HG03097 (cell line): ENCODE results near the gene SPATS2L.

Experiments used
- ATAC-seq: cut with Tn5 transposase; IDR thresholded peaks from one replicate; pipeline ENCODE4 v1.9.1; 2021; ENCODE audit not compliant: unreplicated experiment, low FRiP score

SPATS2L gene

GRCh38 chr2:200317975-200318374 is 11.5 kb downstream of the SPATS2L start:
- no peak for ATAC-seq

GRCh38 chr2:200318940-200319435 is 12.5 kb downstream of the SPATS2L start:
- no peak for ATAC-seq

- no peak for ATAC-seq
These were observed 13.2 kb downstream of the SPATS2L start for GRCh38 chr2:200319548-200320337.

GRCh38 chr2:200320344-200320743 is 13.9 kb downstream of the SPATS2L start:
- ATAC-seq = no peak

- ATAC-seq = no peak
These were observed 14.5 kb downstream of the SPATS2L start for GRCh38 chr2:200320991-200321390.

GRCh38 chr2:200321780-200322534 is 15.5 kb downstream of the SPATS2L start:
- ATAC-seq = no peak

GRCh38 chr2:200322607-200323006 is 16.1 kb downstream of the SPATS2L start:
- ATAC-seq = no peak

GRCh38 chr2:200324362-200324761 is 17.9 kb downstream of the SPATS2L start:
- no peak for ATAC-seq

GRCh38 chr2:200329384-200329783 is 22.9 kb downstream of the SPATS2L start:
- ATAC-seq = no peak

GRCh38 chr2:200329798-200330197 is 23.3 kb downstream of the SPATS2L start:
- ATAC-seq = no peak

- no peak for ATAC-seq
These were observed 24.0 kb downstream of the SPATS2L start for GRCh38 chr2:200330351-200331060.

- no peak for ATAC-seq
These were observed 24.5 kb downstream of the SPATS2L start for GRCh38 chr2:200331061-200331400.

GRCh38 chr2:200335657-200336056 is 29.2 kb downstream of the SPATS2L start:
- no peak for ATAC-seq

GRCh38 chr2:200336980-200337615 is 30.6 kb downstream of the SPATS2L start:
- ATAC-seq = no peak

GRCh38 chr2:200337621-200338020 is 31.1 kb downstream of the SPATS2L start:
- ATAC-seq = no peak

- no peak for ATAC-seq
These were observed 32.2 kb downstream of the SPATS2L start for GRCh38 chr2:200338692-200339091.

GRCh38 chr2:200340508-200341224 is 34.2 kb downstream of the SPATS2L start:
- no peak for ATAC-seq

- ATAC-seq = no peak
These were observed 34.9 kb downstream of the SPATS2L start for GRCh38 chr2:200341376-200341775.

GRCh38 chr2:200342235-200342634 is 35.7 kb downstream of the SPATS2L start:
- no peak for ATAC-seq

- ATAC-seq = no peak
These were observed 36.2 kb downstream of the SPATS2L start for GRCh38 chr2:200342654-200343053.
